Gastrocnemius medialis (tissue), 4 donors: ENCODE measurements around the gene NEDD4L.

ENCODE experiments used
- CTCF ChIP-seq, 5 experiments: fragments of 450-650 bp in 3 of 5; fragments of 200-600 bp in 2 of 5; sonication (generic) in 2 of 5; IDR thresholded peaks in 4 of 5; conservative IDR thresholded peaks in 1 of 5; 1 replicate in 4 of 5; 2 replicates in 1 of 5; pipeline ENCODE4 v1.5.1; 2016 to 2019; ENCODE audit warnings: antibody characterized with exemption in 5 of 5, mild to moderate bottlenecking in 3 of 5, moderate library complexity in 3 of 5
- POLR2A ChIP-seq, 2 donors: fragments of 450-650 bp; IDR thresholded peaks; one replicate each; pipeline ENCODE4 v1.6.1; 2017; ENCODE audit warnings: antibody characterized with exemption in 2 of 2, mild to moderate bottlenecking in 2 of 2, moderate library complexity in 2 of 2

DNA sequence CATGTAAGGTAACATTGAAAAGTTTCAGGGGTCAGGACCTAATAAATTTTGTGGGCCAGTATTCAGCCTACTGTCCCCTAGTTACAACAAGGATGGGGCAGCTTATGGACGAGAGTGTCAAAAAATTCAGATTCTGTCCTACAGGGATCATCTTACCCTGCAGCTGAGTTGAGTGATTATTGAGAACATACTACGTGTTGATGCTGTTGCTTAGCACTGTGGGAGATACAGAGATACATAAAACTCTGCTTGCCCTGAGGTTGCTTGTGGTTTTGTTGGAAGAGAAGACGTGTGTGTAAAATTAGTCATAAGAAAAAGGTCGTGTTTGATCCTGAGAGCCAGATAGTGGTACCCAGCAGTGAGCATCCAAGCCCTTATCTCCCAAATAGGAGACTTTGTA is 253.2 kb downstream of the NEDD4L start:
- TF ChIP-seq POLR2A (IDR thresholded peaks at IDR 0.05): no peak
- no peak for TF ChIP-seq CTCF (IDR thresholded peaks at IDR 0.05 in 4 of 5, conservative IDR thresholded peaks at IDR 0.05 in 1 of 5)
